Lung (tissue), 12 donors: ENCODE data around the gene OR1Q1. TPM values are rescaled to one million over a fixed set of nuclear protein-coding genes. Genes with fewer than 3 reads are reported as not detected.
A peak's percentile ranks its signal among the peaks of the same experiment; 100 is the strongest.

Experiments
- ATAC-seq: fragments of 200-7000 bp; cut with Tn5 transposase; one replicate; pipeline ENCODE4 v1.9.1; 2020; ENCODE audit warnings: moderate number of reproducible peaks; ENCODE audit not compliant: insufficient read depth, low FRiP score
- DNase-seq, 3 donors: peaks; one replicate each; pipeline ENCODE4 v3.0.0-alpha.2; 2013 to 2017
- H3K27ac ChIP-seq, 2 donors: one replicate each; pipeline ENCODE4 v1.5.1; 2013; ENCODE audit warnings: mild to moderate bottlenecking in 2 of 2, moderate library complexity in 2 of 2, control low read depth in 1 of 2, inconsistent platforms in 1 of 2, low read depth in 1 of 2, low read length in 1 of 2
- H3K27me3 ChIP-seq, 3 donors: one replicate each; pipeline ENCODE4 v1.5.1; 2013; ENCODE audit warnings: low read length in 2 of 3; ENCODE audit not compliant: control insufficient read depth in 3 of 3, insufficient read depth in 3 of 3
- H3K36me3 ChIP-seq, 4 donors: one replicate each; pipeline ENCODE4 v1.5.1; 2013; ENCODE audit warnings: low read length in 4 of 4, mild to moderate bottlenecking in 1 of 4, moderate library complexity in 1 of 4; ENCODE audit not compliant: control insufficient read depth in 4 of 4, insufficient read depth in 4 of 4
- H3K4me1 ChIP-seq, 5 donors: one replicate each; pipeline ENCODE4 v1.5.1; 2013; ENCODE audit warnings: low read length in 5 of 5, mild to moderate bottlenecking in 2 of 5, moderate library complexity in 1 of 5; ENCODE audit not compliant: control insufficient read depth in 5 of 5, insufficient read depth in 5 of 5
- H3K4me3 ChIP-seq: one replicate; pipeline ENCODE4 v1.5.1; 2013; ENCODE audit warnings: mild to moderate bottlenecking, control low read depth, moderate library complexity
- H3K9ac ChIP-seq, 2 donors: one replicate each; pipeline ENCODE4 v1.5.1; 2013; ENCODE audit warnings: low read length in 2 of 2, control low read depth in 1 of 2; ENCODE audit not compliant: insufficient read depth in 1 of 2
- H3K9me3 ChIP-seq, 4 donors: one replicate each; pipeline ENCODE4 v1.5.1; 2013; ENCODE audit warnings: low read length in 3 of 4, mild to moderate bottlenecking in 1 of 4, moderate library complexity in 1 of 4; ENCODE audit not compliant: control insufficient read depth in 4 of 4, insufficient read depth in 3 of 4
- CTCF ChIP-seq: IDR thresholded peaks from 2 replicates; pipeline ENCODE4 v1.5.1; 2012; ENCODE audit warnings: mild to moderate bottlenecking; ENCODE audit errors: control extremely low read depth, extremely low read depth
- WGBS, 2 donors: extraction: QIAGEN DNeasy Blood & Tissue Kit; methylation state at CpG; one replicate each; pipeline ENCODE4 v1.1.7; 2013; 5-methylcytosine and 5-hydroxymethylcytosine counted together
- polyA plus RNA-seq, 2 donors: library from polyadenylated mRNA; stranded (reverse); fragments of 200-250 nt; gene quantifications; one replicate each; pipeline ENCODE4 v1.2.1, GENCODE V29; 2013
- total RNA-seq, 2 donors: library from RNA; depleted of rRNA in 1 of 2; stranded (reverse); fragments of >200 nt in 1 of 2; gene quantifications; one replicate each; pipeline ENCODE4 v1.2.1, GENCODE V29; 2014 to 2021
- donor health status: control.
- donor health status: control.
- donor health status: Bipolar disorder and iron deficiency.
- donor health status: healthy.
- donor health status: DM: yes; HTN: yes; CAD: no.

OR1Q1 gene
- total and polyA plus RNA-seq, 4 donors, result not detected

- no peak overlapping the region for H3K27ac ChIP-seq
- H3K27me3 ChIP-seq, result peaks cover 0 to 2% (median 0%) of the 10 kb centered on the region in 3 donors
- no peak overlapping the region for H3K4me3 ChIP-seq
- H3K4me1 ChIP-seq, result no peaks in the 10 kb centered on the region
- ATAC-seq, result no peak
- no peaks in the 10 kb centered on the region for H3K36me3 ChIP-seq
- no peak for DNase-seq
- WGBS, 2 donors, result 74 to 76% methylated on average over 4 of the region's 4 CpGs
- TF ChIP-seq CTCF, result no peak
- peaks cover 0 to 4% (median 0%) of the 10 kb centered on the region in 4 donors for H3K9me3 ChIP-seq
- no peak overlapping the region for H3K9ac ChIP-seq
These were observed 4.7 kb upstream of the OR1Q1 start for GRCh38 chr9:122609804-122610203.

DNA sequence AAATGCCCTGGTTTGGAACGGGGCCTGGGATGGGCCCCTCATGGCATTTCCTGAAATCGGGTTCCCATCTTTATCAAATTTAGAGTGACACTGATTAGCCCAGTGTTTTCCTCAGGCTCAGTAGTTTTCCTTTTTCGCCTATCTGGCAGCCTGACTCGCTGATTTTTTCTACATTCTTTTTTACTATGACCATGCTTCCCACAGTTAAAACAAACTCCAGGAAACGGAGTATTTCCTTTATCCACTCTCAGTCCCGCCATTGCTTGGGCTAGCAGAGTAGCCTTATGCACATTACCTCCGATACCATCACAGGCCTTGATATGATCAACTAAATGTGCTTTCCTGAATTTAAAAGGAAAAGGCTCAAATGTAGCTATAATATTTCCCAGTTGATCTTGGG, 5.5 kb downstream of the OR1Q1 start:
- H3K27me3 ChIP-seq, result no peaks in the 10 kb centered on the region
- no peaks in the 10 kb centered on the region for H3K4me1 ChIP-seq
- ATAC-seq (no peak), DNase-seq (no peak)
- 55 to 65% methylated on average over 7 of the region's 7 CpGs for WGBS, 2 donors
- H3K9me3 ChIP-seq, result peaks cover 0 to 4% (median 0%) of the 10 kb centered on the region in 4 donors
- H3K36me3 ChIP-seq, result no peaks in the 10 kb centered on the region
- H3K27ac ChIP-seq, result no peak overlapping the region
- H3K4me3 ChIP-seq, result no peak overlapping the region
- no peak for TF ChIP-seq CTCF
- no peak overlapping the region for H3K9ac ChIP-seq

DNA sequence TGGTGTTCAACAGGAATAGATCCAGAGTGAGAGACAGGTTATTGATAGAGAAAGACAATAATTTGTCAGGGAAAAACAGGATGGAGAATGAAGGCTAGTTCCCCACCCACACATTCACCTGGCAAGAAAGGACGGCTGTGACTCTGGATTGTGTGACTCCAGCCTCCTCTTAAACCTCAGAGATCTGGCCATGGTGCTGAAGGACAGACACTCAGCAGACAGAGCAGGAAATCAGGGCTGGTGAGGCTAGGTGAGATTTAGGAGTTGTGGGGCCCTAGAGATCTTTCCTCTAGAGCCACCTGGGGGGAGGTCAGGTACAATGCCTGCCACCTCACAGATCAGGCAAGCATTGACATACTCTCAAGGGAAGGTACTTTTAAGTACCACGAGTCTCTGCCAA, 27.7 kb downstream of the OR1Q1 start:
- DNase-seq, result peak in 1 of 3 donors; percentile 5
- peaks cover 0 to 18% (median 3%) of the 10 kb centered on the region in 4 donors for H3K9me3 ChIP-seq
- no peaks in the 10 kb centered on the region for H3K4me1 ChIP-seq
- no peak for TF ChIP-seq CTCF
- H3K9ac ChIP-seq, result no peak overlapping the region
- no peaks in the 10 kb centered on the region for H3K27me3 ChIP-seq
- WGBS, 2 donors, result 54% methylated on average over 2 of the region's 2 CpGs
- H3K27ac ChIP-seq, result no peak overlapping the region
- ATAC-seq, result no peak
- H3K4me3 ChIP-seq, result no peak overlapping the region
- H3K36me3 ChIP-seq, result no peaks in the 10 kb centered on the region

DNA sequence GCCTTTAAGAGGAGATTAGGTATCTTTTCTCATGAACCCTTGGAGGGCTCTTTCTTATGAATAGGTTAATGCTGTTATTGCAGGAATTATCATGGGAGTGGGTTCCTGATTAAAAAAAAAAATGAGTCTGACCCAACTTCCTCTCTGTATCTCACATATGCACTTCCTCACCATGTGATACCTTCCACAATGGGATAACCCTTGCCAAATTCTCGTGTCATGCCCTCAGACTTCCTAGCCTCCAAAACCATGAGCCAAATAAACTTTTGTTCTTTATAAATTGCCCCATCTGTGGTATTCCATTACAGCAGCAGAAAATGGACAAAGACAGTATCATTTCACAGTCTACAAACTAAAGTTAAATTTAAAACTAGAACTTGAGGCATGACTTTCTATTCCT, 41.8 kb downstream of the OR1Q1 start:
- TF ChIP-seq CTCF, result no peak
- Histone ChIP-seq H3K9me3 (peaks cover 0 to 3% (median 0%) of the 10 kb centered on the region in 4 donors), H3K27ac (no peak overlapping the region), H3K9ac (no peak overlapping the region), H3K27me3 (no peaks in the 10 kb centered on the region), H3K4me3 (no peak overlapping the region), H3K4me1 (no peaks in the 10 kb centered on the region), H3K36me3 (no peaks in the 10 kb centered on the region)
- ATAC-seq, result no peak
- peak in 2 of 3 donors; percentile 14 to 38 for DNase-seq
- 13 to 23% methylated on average over 1 of the region's 1 CpG for WGBS, 2 donors
